ENCODE data around the gene ZNF407. TPM values are rescaled to one million over a fixed set of nuclear protein-coding genes. Genes with fewer than 3 reads are reported as not detected.

Gene ZNF407
- polyA plus RNA-seq, 1 experiment = 5.8 TPM

DNA sequence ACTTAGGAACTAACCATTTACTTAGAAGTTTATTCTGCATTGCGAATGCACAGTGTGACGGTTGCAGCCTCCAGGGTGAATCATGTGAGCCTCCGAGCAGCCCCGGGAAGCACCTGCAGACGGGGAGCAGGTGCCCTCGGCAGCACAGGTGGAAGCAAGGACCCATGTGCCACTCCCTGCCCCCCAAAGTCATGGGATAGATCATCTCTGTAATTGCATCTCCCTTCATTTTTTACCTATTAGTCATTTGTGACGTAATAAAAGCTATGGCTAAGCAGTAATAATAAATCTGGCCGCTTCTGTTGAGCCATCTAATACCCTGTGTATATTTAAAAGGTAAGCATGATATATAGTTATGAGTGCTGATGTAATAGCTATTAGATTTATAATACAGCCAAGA, 514.1 kb downstream of the ZNF407 start:
- Histone ChIP-seq H3K9me3 (ENCODE audit: control insufficient read depth, insufficient read depth, low read length) (no peaks in the 10 kb centered on the region; the same call in 1 of the 2 replicates), H3K27ac (ENCODE audit: low read depth, low read length) (no peak overlapping the region), H3K4me3 (ENCODE audit: low read depth, low read length) (no peak overlapping the region), H3K27me3 (ENCODE audit: control insufficient read depth, insufficient read depth, low read length) (peaks cover 26% of the 10 kb centered on the region)
- CTCF ChIA-PET = no interaction called here
- TF ChIP-seq, protein P1, sequence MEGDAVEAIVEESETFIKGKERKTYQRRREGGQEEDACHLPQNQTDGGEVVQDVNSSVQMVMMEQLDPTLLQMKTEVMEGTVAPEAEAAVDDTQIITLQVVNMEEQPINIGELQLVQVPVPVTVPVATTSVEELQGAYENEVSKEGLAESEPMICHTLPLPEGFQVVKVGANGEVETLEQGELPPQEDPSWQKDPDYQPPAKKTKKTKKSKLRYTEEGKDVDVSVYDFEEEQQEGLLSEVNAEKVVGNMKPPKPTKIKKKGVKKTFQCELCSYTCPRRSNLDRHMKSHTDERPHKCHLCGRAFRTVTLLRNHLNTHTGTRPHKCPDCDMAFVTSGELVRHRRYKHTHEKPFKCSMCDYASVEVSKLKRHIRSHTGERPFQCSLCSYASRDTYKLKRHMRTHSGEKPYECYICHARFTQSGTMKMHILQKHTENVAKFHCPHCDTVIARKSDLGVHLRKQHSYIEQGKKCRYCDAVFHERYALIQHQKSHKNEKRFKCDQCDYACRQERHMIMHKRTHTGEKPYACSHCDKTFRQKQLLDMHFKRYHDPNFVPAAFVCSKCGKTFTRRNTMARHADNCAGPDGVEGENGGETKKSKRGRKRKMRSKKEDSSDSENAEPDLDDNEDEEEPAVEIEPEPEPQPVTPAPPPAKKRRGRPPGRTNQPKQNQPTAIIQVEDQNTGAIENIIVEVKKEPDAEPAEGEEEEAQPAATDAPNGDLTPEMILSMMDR (IDR thresholded peaks at IDR 0.05; ENCODE audit: low read depth, low read length) = no peak
- DNase-seq (ENCODE audit: low read depth, low spot score) = no peak
- POLR2A ChIA-PET = no interaction called here

DNA sequence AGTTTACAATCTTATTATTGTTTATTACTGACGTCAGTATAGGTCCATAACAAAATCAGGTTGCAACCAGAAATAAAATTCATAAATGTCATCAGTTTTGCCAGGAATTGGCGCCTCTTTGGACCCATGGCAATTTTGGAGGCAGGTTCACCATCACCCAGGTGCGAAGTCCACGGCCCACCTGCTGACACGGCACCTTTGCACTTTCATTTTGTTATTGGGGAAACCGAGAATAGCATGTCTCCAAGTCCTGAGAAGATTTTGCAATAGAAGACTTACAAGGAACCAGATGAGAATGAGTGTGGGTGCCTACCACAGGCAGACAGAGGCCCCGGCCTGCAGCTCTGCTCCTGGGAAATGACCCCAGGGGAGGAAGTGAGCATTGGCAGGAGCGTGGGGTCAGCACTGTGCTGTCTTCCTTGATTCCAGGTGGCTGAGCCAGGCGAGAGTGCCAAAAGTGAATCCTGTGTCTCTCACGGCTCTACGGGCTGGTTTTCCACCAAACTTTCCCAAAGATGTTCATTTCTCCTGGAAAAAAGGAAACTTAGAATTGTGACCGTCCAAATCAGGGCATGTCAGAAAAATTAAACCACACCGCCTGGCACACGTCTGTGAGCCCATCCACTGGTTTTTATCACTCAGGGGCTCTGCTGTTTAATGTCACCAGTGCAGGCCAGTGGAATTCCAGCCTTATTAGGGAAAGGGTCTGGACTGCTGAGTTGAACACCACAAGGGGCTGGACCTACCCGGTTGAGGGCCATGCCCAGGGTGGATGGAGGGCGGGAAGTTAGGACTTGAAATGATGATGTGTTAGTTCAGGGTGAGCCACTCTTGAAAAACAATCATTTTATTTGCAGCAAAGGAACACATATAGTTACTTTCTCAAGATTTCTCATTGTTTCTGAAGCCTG, 514.8 kb downstream of the ZNF407 start:
- TF ChIP-seq, protein P1 (IDR thresholded peaks at IDR 0.05; ENCODE audit: low read depth, low read length) = no peak
- Histone ChIP-seq H3K27me3 (ENCODE audit: control insufficient read depth, insufficient read depth, low read length) (peaks cover 23% of the 10 kb centered on the region), H3K9me3 (ENCODE audit: control insufficient read depth, insufficient read depth, low read length) (no peaks in the 10 kb centered on the region; the same call in 1 of the 2 replicates), H3K27ac (ENCODE audit: low read depth, low read length) (no peak overlapping the region), H3K4me3 (ENCODE audit: low read depth, low read length) (no peak overlapping the region)
- no peak for DNase-seq (ENCODE audit: low read depth, low spot score)
- POLR2A ChIA-PET = no interaction called here
- CTCF ChIA-PET = no interaction called here

DNA sequence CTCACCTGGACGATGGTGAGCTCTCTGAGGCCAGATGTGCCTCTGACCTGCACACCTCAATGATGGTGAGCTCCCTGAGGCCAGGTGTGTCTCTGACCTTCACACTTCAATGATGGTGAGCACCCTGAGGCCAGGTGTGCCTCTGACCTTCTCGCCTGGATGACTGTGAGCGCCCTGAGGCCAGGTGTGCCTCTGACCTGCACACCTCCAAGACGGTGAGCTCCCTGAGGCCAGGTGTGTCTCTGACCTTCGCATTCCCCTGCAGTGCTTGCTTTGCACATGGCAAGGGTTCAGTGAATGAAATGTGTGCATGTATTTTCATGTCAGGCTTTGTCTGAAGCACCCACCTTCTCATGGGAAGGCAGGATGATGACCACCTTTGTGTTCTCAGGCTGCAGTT, 515.8 kb downstream of the ZNF407 start:
- TF ChIP-seq, protein P1 (IDR thresholded peaks at IDR 0.05; ENCODE audit: low read depth, low read length) = no peak

DNA sequence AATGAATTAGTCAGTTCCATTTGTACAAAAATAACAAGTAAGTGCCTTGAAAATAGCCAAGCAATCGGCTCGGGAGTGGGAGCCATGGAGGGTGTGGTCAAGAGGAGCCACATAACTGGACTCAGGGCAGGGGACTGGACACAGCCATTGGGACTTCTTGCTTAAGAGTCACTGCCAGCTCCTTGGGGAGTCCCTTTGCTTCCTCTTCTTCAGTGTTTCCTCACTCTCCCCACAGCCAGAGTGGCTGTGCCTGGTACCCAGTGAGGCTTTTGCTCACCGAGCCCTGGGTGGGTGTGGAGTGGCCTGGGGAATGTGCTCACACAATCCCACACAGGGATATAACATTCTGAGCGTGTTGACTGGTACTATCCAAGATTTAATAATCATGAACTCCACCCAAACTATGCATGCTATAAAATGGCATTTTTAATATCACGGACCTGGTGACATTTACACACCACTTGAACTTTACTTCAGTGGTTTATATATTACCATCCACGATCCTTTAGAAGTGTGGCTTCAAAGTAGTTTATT, 516.6 kb downstream of the ZNF407 start:
- no peak overlapping the region for H3K4me3 ChIP-seq (ENCODE audit: low read depth, low read length)
- DNase-seq (ENCODE audit: low read depth, low spot score) = no peak
- H3K27ac ChIP-seq (ENCODE audit: low read depth, low read length) = no peak overlapping the region
- CTCF ChIA-PET = no interaction called here
- peaks cover 19% of the 10 kb centered on the region for H3K27me3 ChIP-seq (ENCODE audit: control insufficient read depth, insufficient read depth, low read length)
- no peaks in the 10 kb centered on the region; the same call in 1 of the 2 replicates for H3K9me3 ChIP-seq (ENCODE audit: control insufficient read depth, insufficient read depth, low read length)
- TF ChIP-seq, protein P1 (IDR thresholded peaks at IDR 0.05; ENCODE audit: low read depth, low read length) = no peak
- POLR2A ChIA-PET = no interaction called here

More for the DNA sequence above, 515.8 kb downstream of the ZNF407 start:
- no peaks in the 10 kb centered on the region; the same call in 1 of the 2 replicates for H3K9me3 ChIP-seq (ENCODE audit: control insufficient read depth, insufficient read depth, low read length)
- ChIA-PET POLR2A (no interaction called here), CTCF (no interaction called here)
- DNase-seq (ENCODE audit: low read depth, low spot score) = no peak
- H3K27ac ChIP-seq (ENCODE audit: low read depth, low read length) = no peak overlapping the region
- H3K27me3 ChIP-seq (ENCODE audit: control insufficient read depth, insufficient read depth, low read length) = peaks cover 19% of the 10 kb centered on the region
- H3K4me3 ChIP-seq (ENCODE audit: low read depth, low read length) = no peak overlapping the region

Other genes starting within 250 kb of the ZNF407 start
- not detected in 2 replicates for gene DIPK1C, start 140.6 kb upstream of the ZNF407 start, polyA plus RNA-seq (2011; rRNA removed)
- gene CNDP2, start 101.5 kb upstream of the ZNF407 start, polyA plus RNA-seq (2011; rRNA removed) = 74.1 and 74.2 TPM in 2 replicates
- not detected in 2 replicates for gene CNDP1, start 63.4 kb upstream of the ZNF407 start, polyA plus RNA-seq (2011; rRNA removed)